Measurements from ENCODE around the gene HMCN2.

HMCN2 gene

GRCh38 chr9:130428086-130428665, 162.6 kb downstream of the HMCN2 start:
- no peaks in the 10 kb centered on the region for H3K79me2 ChIP-seq (ENCODE audit: low read length)
- no peak overlapping the region for H2AFZ ChIP-seq (ENCODE audit: low read length)
- H3F3A ChIP-seq (ENCODE audit: insufficient read depth, low read length) = no peaks in the 10 kb centered on the region
- no peak overlapping the region for H3K27ac ChIP-seq (ENCODE audit: low read length)
- no peaks in the 10 kb centered on the region for H4K20me1 ChIP-seq (ENCODE audit: insufficient read depth, low read length)
- no peak overlapping the region for H3K4me3 ChIP-seq (ENCODE audit: low read length)
- DNase-seq = no peak
- peaks cover 96% of the 10 kb centered on the region for H3K27me3 ChIP-seq (replicated peaks; ENCODE audit: insufficient read depth, low read length)
- H3K9me2 ChIP-seq (replicated peaks; ENCODE audit: insufficient read depth, low read length) = no peaks in the 10 kb centered on the region
- no peaks in the 10 kb centered on the region for H3K36me3 ChIP-seq (replicated peaks; ENCODE audit: insufficient read depth, low read length)
- H3K9ac ChIP-seq (ENCODE audit: low read length) = no peak overlapping the region
- no peak overlapping the region for H3K4me2 ChIP-seq (ENCODE audit: low read depth, low read length)
- H3K9me3 ChIP-seq (replicated peaks; ENCODE audit: insufficient read depth, low read length) = no peaks in the 10 kb centered on the region
- TF ChIP-seq EZH2phosphoT487 (IDR thresholded peaks at IDR 0.05; ENCODE audit: low read length) = no peak
- no peak for TF ChIP-seq EZH2 (optimal IDR thresholded peaks at IDR 0.05; ENCODE audit: low read depth, low read length)
- TF ChIP-seq, protein P1, sequence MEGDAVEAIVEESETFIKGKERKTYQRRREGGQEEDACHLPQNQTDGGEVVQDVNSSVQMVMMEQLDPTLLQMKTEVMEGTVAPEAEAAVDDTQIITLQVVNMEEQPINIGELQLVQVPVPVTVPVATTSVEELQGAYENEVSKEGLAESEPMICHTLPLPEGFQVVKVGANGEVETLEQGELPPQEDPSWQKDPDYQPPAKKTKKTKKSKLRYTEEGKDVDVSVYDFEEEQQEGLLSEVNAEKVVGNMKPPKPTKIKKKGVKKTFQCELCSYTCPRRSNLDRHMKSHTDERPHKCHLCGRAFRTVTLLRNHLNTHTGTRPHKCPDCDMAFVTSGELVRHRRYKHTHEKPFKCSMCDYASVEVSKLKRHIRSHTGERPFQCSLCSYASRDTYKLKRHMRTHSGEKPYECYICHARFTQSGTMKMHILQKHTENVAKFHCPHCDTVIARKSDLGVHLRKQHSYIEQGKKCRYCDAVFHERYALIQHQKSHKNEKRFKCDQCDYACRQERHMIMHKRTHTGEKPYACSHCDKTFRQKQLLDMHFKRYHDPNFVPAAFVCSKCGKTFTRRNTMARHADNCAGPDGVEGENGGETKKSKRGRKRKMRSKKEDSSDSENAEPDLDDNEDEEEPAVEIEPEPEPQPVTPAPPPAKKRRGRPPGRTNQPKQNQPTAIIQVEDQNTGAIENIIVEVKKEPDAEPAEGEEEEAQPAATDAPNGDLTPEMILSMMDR (IDR thresholded peaks at IDR 0.05; ENCODE audit: low read length) = no peak
- no peaks in the 10 kb centered on the region for H3K4me1 ChIP-seq (ENCODE audit: low read length)

GRCh38 chr9:130429381-130429780, 163.8 kb downstream of the HMCN2 start:
- Histone ChIP-seq H3K4me1 (ENCODE audit: low read length) (no peaks in the 10 kb centered on the region), H3K9me2 (replicated peaks; ENCODE audit: insufficient read depth, low read length) (no peaks in the 10 kb centered on the region), H3K4me3 (ENCODE audit: low read length) (no peak overlapping the region), H3K79me2 (ENCODE audit: low read length) (no peaks in the 10 kb centered on the region), H3K27ac (ENCODE audit: low read length) (no peak overlapping the region), H3K36me3 (replicated peaks; ENCODE audit: insufficient read depth, low read length) (no peaks in the 10 kb centered on the region), H3K9ac (ENCODE audit: low read length) (no peak overlapping the region), H3K27me3 (replicated peaks; ENCODE audit: insufficient read depth, low read length) (peaks cover 100% of the 10 kb centered on the region), H2AFZ (ENCODE audit: low read length) (no peak overlapping the region), H3K9me3 (replicated peaks; ENCODE audit: insufficient read depth, low read length) (no peaks in the 10 kb centered on the region), H3K4me2 (ENCODE audit: low read depth, low read length) (no peak overlapping the region), H3F3A (ENCODE audit: insufficient read depth, low read length) (no peaks in the 10 kb centered on the region), H4K20me1 (ENCODE audit: insufficient read depth, low read length) (no peaks in the 10 kb centered on the region)
- no peak for DNase-seq
- TF ChIP-seq EZH2 (optimal IDR thresholded peaks at IDR 0.05; ENCODE audit: low read depth, low read length) (no peak), EZH2phosphoT487 (IDR thresholded peaks at IDR 0.05; ENCODE audit: low read length) (no peak)
- TF ChIP-seq, protein P1 (IDR thresholded peaks at IDR 0.05; ENCODE audit: low read length) = no peak

DNA sequence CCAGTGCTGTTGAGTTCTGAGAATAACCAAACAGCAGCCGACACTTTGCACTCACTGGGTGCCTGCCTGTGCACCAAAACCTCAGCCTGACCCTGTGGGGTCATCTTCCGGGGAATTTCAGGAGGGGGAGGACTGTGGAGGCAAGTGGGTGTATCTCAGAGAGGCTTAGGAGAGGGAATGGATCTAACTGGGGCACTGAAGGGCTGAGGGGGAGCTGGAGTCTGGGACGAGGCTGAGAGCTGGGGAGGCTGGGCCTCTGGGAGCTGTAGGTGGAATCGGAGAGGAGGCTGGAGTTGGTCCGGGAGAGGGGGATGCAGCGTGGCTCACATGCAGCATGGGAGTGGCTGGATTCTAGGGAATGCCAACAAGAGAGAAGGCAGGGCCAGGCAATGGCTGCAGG, 164.3 kb downstream of the HMCN2 start:
- TF ChIP-seq, protein P1 (IDR thresholded peaks at IDR 0.05; ENCODE audit: low read length) = no peak
- no peak for TF ChIP-seq EZH2 (optimal IDR thresholded peaks at IDR 0.05; ENCODE audit: low read depth, low read length)
- no peak for TF ChIP-seq EZH2phosphoT487 (IDR thresholded peaks at IDR 0.05; ENCODE audit: low read length)
- no peaks in the 10 kb centered on the region for H4K20me1 ChIP-seq (ENCODE audit: insufficient read depth, low read length)
- H3F3A ChIP-seq (ENCODE audit: insufficient read depth, low read length) = no peaks in the 10 kb centered on the region
- H3K9ac ChIP-seq (ENCODE audit: low read length) = no peak overlapping the region
- no peak overlapping the region for H2AFZ ChIP-seq (ENCODE audit: low read length)
- H3K36me3 ChIP-seq (replicated peaks; ENCODE audit: insufficient read depth, low read length) = no peaks in the 10 kb centered on the region
- DNase-seq = no peak
- no peaks in the 10 kb centered on the region for H3K9me2 ChIP-seq (replicated peaks; ENCODE audit: insufficient read depth, low read length)
- no peaks in the 10 kb centered on the region for H3K9me3 ChIP-seq (replicated peaks; ENCODE audit: insufficient read depth, low read length)
- H3K4me2 ChIP-seq (ENCODE audit: low read depth, low read length) = no peak overlapping the region
- no peaks in the 10 kb centered on the region for H3K79me2 ChIP-seq (ENCODE audit: low read length)
- H3K4me1 ChIP-seq (ENCODE audit: low read length) = no peaks in the 10 kb centered on the region
- H3K27me3 ChIP-seq (replicated peaks; ENCODE audit: insufficient read depth, low read length) = peaks cover 99% of the 10 kb centered on the region
- no peak overlapping the region for H3K27ac ChIP-seq (ENCODE audit: low read length)
- no peak overlapping the region for H3K4me3 ChIP-seq (ENCODE audit: low read length)
